Measurements from ENCODE around the gene RELL2.

RELL2 gene

GRCh38 chr5:141650851-141651727 lies 14.3 kb downstream of the RELL2 start, which contains the start of gene FCHSD1:
Gene FCHSD1, minus strand, starts transcription at chr5:141651418. Its CDS starts 50 bp downstream, at chr5:141651368.
- peak; percentile 74 for DNase-seq

DNA sequence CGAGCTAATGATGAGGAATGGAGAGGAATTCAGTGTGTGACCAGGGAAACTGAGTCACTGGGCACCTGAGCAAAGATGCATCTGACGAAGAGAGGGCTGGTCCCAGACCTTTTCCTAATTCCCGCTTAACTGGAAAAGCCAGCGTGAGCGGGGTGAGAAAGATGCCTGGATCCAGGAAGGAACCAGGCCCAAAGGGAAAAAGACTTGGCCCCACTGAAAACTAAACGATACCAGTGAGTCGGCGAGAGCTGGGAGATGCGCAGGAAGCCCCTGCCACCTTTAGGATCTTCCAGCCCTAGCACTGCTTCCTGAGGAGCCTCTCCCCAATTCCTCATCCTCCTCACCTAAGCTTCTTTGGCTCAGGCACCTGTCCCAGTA lies 14.9 kb downstream of the RELL2 start:
- DNase-seq = no peak

GRCh38 chr5:141654298-141654697 lies 17.5 kb downstream of the RELL2 start:
- DNase-seq = no peak

- DNase-seq = no peak
Observed at GRCh38 chr5:141655020-141655419, 18.2 kb downstream of the RELL2 start.

DNA sequence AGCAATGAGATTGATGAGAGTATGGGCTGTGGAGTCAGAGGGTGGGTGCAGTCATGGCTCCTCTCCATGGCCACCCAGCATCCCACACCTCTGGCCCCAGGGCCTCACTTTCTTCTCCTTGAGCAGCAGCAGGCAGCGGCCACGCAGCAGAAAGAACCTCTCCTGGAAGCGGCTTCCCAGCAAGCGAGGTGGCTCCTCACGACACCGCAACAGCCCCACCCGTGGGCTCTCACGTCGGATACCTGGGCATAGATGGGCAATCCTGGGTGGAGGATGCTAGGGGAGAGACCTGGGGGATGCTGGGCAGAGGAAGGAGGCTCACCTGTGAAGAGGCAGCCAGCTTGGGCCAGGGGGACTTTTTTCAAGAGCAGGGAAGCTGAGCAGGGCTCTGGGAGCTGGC lies 19.6 kb downstream of the RELL2 start:
- DNase-seq = no peak

DNA sequence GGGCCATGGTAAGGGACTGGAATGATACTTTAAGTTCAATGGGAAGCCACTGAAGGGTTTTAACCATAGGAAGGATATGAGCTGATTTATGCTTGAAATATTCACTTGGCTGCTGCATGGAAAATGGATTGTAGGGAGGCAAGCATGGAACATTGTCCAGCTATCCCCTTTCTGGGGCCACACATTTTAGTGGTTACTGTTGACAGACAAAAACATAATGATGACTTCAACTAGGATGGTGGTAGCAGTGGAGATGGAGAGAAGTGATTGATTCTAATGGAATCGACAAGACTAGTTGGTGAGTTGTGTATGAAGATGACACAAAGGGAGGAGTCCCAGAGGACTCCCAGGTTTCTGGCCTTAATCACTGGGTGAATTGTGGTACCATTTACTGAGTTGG lies 20.6 kb downstream of the RELL2 start:
- no peak for DNase-seq

DNA sequence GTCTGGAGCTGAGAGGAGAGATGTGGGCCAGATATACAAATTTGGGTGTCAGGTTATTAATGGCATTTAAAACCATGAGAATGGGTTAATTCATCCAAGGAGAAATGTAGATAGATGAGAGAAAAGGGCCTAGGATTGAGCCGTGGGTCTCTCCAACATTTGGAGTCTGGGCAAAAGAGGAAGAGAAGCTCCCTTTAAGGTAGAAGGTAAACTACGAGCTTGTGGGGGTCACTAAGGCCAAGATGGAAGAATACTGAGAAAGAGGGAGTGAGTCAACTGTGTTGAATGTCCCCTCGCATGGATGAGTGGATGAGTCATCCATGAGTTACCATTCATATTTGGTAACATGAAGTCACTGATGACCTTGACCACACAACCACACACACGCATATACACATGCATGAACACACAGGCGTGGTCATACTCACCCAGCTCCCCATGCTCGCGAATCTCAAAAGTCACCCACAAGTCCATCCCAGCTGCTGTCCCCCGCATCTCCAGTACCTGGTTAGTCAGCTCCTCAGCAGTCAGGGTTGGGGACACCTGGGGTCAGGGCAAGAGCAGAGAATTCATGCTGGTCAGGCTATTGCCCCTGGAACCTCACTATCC lies 21.2 kb downstream of the RELL2 start:
- DNase-seq = no peak

- DNase-seq = no peak
Observed at GRCh38 chr5:141662028-141662427, 25.2 kb downstream of the RELL2 start.

GRCh38 chr5:141663506-141663905 lies 26.7 kb downstream of the RELL2 start:
- no peak for DNase-seq

DNA sequence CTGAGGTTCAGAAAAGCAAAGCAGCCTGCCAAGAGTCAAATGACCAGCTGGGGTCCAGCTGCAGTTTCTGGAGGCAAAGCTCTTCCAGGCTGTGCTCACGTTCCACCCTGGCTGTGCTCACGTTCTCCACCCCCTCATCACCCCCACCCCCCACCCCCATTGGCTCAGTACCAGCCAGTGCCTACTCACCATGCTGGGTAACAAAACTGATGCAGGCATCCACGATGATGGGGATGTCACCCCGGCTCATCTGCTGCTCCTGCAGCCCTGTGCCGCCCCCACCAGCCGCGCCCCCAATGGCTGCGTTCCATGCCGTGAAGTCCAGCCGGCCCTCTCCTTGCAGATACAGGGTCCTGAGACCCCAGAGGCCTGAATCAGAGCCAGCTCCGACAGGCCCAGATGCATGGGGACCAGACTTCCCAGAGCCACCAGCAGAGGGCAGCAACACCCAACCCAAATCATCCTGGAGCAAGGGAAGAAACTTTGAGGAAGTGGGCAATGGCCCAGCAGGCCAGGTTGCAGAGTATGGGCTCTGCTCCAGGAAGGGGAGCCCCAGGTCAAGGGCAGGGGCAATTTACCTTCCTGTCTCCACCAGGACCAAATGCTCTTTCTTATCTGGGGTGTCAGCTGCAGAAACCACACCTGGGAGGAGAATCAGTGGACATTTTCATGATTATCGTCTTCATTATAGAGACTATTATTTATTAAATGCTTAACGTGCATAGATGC lies 28.1 kb downstream of the RELL2 start:
- peak; percentile 65 for DNase-seq

DNA sequence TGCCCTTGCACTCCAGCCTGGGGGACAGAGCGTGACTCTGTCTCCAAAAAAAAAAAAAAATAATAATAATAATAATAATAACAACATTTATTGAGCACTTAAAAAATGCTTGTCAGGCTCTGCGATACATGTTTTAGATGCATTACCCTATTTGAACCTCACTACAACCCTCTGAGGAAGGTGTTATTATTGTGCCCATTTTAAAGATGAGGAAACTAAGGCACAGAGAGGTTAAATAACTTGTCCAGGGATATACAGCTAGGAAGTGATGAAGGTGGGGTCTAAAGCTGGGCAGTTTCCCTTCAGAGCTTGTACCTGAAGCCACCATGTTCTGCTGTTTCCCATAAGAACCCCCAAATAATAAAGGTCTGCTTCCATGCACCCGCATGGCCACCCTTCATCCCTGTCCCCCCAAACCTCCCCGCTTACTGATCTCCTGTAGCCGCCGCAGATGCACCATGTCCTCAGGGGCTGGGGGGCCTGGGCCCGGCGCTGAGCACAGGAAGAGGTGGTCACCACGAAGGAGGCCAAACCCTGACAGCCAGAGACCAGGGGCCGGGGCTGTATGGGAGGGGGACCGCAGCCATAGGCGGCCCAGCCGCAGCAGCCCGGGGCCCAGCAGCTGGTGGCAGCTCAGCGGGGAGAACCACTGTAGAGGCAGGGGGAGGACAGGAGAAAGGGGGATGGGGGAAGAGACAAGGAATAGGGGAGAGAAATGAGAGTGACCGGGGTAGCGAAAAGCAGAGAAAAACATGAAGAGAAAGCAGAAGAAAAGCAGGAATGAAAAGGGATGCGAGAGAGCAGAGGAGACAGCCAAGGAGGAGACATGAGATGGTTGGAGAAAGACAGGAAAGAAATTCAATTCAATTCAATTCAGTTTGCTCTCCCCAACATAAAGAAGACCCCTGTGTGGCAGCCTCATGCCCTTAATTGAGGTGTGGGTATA lies 29.5 kb downstream of the RELL2 start:
- DNase-seq = no peak

DNA sequence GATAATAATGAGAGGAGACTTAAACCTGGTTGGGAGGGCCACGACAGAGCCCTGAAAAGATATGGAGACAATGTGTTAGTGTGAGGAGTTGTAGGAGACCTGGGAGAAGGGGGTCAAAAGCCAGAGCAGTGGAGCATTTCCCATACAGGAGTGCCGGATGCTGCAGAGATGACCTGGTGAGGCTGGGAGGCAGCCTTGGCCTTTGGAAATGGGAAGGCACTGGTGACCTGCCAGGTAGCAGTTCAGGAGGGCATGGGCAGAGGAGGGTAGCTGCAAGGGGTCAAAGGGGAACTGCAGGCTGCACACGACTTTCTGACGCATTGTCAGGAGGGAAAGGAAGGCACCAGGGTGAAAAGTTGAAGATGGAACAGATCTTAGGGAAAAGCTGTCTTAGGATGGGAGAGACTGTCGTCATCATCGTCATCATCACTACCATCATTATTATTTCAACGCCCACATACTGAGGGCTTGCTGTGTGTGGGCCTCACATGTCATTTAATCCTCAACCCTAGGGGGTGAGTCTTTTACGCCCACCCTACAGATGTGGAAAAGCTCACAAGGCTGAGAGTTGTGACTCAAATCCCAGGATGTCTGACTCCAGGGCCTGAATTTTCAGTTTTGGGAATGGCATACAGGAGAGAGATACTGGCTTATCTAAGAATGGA lies 31.9 kb downstream of the RELL2 start:
- no peak for DNase-seq

GRCh38 chr5:141669520-141669919 lies 32.7 kb downstream of the RELL2 start:
- no peak for DNase-seq

DNA sequence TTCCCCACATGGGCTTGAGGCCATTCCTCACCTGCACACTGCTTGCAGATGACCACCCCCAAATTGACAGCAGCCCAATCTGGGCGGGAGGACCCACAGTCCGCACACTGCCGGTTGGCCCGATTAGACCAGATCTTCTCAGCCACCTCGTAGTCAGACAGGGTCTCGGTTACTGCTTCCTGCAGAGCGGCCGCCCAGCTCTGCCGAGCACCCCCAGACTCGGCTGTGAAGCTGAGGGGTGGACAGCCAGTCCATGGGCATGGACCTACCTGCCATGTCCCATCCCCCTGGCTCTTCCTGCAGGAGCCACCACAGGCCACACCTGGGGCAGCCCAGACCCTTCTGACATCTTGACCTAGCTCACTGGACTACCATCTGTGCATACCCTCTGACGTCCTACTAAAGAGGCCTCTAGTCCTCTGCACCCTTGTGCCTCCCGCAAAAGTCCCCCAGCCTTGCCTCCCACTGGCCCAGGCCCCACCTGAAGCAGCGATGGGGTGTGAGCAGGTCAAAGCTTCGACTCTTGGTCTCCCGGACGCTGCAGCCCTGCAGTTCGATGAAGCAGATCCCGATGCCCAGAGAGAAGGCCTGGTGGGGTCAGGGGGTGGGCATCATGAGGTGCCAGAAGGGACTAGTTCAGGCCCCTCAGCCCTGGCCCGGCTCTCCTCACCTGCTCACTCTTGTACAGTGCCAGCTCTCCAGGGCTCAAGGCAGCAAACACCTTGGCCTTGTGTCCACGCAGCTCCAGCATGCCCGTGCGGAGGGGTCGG lies 35.5 kb downstream of the RELL2 start:
- no peak for DNase-seq

- DNase-seq = no peak
Observed at GRCh38 chr5:141672841-141673813, 36.3 kb downstream of the RELL2 start.

DNA sequence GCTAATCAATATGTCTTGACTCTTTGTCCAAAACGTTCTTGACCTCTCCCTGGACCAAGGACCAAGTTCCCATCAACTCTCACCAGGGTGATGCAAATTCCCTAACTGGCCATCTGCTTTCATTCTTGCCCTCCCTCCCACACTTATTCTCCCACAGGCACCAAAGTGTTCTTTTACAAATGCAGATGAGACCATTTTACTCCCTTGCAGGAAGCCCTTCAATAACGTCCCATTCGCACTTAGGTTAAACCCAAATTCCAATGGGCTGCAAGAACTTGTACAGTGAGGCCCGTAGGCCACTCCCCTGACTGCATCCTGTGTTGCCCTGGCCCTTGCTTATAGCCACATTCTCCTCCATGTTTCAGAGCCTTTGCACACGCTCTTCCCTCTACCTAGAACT lies 38.0 kb downstream of the RELL2 start:
- no peak for DNase-seq

DNA sequence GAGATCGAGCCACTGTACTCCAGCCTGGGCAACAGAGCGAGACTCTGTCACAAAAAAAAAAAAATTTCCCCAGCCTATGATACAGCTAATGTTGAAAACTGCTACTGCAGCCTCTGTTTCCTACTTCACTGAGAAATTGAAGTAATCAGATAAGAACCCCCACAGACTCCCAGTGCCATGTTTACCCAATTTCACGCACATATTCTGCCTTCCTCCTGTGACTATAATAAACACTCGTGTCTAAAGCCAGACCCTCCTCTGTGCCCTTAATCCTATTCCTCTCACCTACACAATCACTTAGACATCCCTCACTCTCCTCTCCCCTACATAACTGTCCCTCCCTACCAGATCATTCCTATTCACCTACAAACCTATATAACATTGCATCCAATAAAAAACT lies 38.9 kb downstream of the RELL2 start:
- DNase-seq = no peak

DNA sequence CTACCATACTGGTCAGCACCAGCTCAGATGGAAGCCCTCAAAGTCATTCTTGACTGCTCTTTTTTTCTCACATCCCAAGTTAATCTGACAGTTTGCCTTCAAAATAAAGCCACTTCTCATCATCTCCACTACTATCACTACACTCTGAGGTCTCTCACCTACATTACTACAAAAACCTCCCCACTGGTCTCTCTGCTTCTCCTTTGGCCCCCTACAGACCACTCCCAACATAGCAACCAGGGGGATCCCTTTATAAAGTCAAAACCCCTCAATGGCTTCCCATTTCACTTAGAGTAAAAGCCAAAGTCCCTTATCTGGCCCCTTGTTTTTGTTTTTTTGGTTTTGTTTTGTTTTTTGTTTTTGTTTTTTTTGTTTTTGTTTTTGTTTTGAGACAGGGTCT lies 40.6 kb downstream of the RELL2 start:
- DNase-seq = no peak

GRCh38 chr5:141680178-141680577 lies 43.4 kb downstream of the RELL2 start:
- no peak for DNase-seq

DNA sequence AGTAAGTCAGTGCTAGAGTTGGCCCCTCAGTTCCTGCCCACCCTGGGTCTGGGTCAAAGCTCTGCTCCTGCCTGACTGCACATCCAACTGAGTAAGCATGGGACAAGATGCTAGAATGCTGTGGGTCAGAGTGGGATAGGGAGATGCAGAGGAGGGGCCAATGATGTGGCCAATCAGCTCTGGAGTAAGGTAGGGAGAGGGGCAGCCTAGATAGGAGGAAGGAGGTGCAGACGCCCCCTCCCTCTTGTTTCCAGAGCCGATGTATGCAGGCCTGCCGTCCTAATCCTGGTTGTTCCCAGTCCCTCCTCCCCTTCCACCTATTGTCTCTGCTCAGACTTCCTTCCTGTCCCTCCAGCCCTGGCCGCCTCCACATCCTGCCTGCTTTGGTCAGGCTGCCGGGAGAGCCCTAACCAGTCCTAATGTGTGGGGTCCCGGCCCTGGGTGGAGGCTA lies 44.0 kb downstream of the RELL2 start:
- DNase-seq = no peak

Data from activated effector memory CD4-positive, alpha-beta T cell treated with Interleukin-2 at 50 U/mL for 16 hours (primary cell).